Kidney (tissue), 14 donors: ENCODE data around the gene CDYL. TPM values are rescaled to one million over a fixed set of nuclear protein-coding genes. Genes with fewer than 3 reads are reported as not detected.

Experiments
- DNase-seq, 5 donors: peaks; one replicate each; pipeline ENCODE4 v3.0.0-alpha.2; 2013 to 2020
- FAIRE-seq: peaks from 2 replicates; lab custom pipeline; 2012; peaks lifted over from hg19 to GRCh38; lab: Jason Lieb, UNC
- H3K27ac ChIP-seq, 2 donors: one replicate each; pipeline ENCODE4 v1.7.0; 2013; ENCODE audit warnings: low read depth in 2 of 2, low read length in 2 of 2, inconsistent platforms in 1 of 2
- H3K27me3 ChIP-seq: one replicate; pipeline ENCODE4 v1.7.1; 2013; ENCODE audit warnings: low read length, inconsistent platforms; ENCODE audit not compliant: control insufficient read depth, insufficient read depth
- H3K36me3 ChIP-seq, 3 donors: one replicate each; pipeline versions ENCODE4 v1.7.0 to v1.7.1; 2013; ENCODE audit warnings: low read length in 3 of 3, control low read depth in 1 of 3, inconsistent platforms in 1 of 3; ENCODE audit not compliant: insufficient read depth in 3 of 3, control insufficient read depth in 2 of 3
- H3K4me1 ChIP-seq, 3 donors: one replicate each; pipeline versions ENCODE4 v1.7.0 to v1.7.1; 2013; ENCODE audit warnings: low read length in 3 of 3, inconsistent platforms in 1 of 3, low read depth in 1 of 3; ENCODE audit not compliant: control insufficient read depth in 2 of 3, insufficient read depth in 2 of 3
- H3K4me3 ChIP-seq, 3 donors: one replicate each; pipeline versions ENCODE4 v1.7.0 to v1.8.1; 2013; ENCODE audit warnings: low read length in 3 of 3, control low read depth in 1 of 3, inconsistent platforms in 1 of 3
- H3K9ac ChIP-seq, 3 donors: one replicate each; pipeline versions ENCODE4 v1.7.0 to v1.7.1; 2013; ENCODE audit warnings: low read length in 3 of 3, control low read depth in 1 of 3, inconsistent platforms in 1 of 3
- H3K9me3 ChIP-seq, 3 donors: one replicate each; pipeline versions ENCODE4 v1.7.0 to v1.7.1; 2013; ENCODE audit warnings: low read length in 3 of 3, control low read depth in 1 of 3, inconsistent platforms in 1 of 3; ENCODE audit not compliant: control insufficient read depth in 2 of 3, insufficient read depth in 1 of 3
- CTCF ChIP-seq: IDR thresholded peaks from 3 replicates; pipeline ENCODE4 v1.5.1; 2012; ENCODE audit warnings: mild to moderate bottlenecking, moderate library complexity, borderline replicate concordance; ENCODE audit not compliant: insufficient read depth; ENCODE audit errors: extremely low read depth
- intact Hi-C: fragments of 100-400 bp; cut with DNase I; formaldehyde crosslinking; loops from one replicate; pipeline ENCODE4 v1.11.1; 2022
- polyA plus RNA-seq: library from polyadenylated mRNA; stranded (reverse); fragments of 350-450 nt; fragmentation: Illumina TruSeq; extraction: RNeasy Lipid Tissue Mini Kit (QIAGEN cat#74804); gene quantifications from one replicate; pipeline ENCODE4 v1.2.3, GENCODE V29; 2014; ENCODE audit warnings: low read depth, low replicate concordance; ENCODE audit not compliant: insufficient read depth
- total RNA-seq: library from RNA; stranded (reverse); fragmentation: NEBNext Ultra II Directional; extraction: Animal tissue kit (Norgen Biotek cat#: 25700); gene quantifications from one replicate; pipeline ENCODE4 v1.2.1, GENCODE V29; 2021
- donor health status: control.
- donor health status: control.
- donor health status: control.
- donor health status: control.
- donor health status: control.
- donor health status: DM: yes; HTN: yes; CAD: no.
- donor health status: Normal renal cell carcinoma (clear cell type).

CDYL gene
- total and polyA plus RNA-seq, 2 donors from 2014 or later = 7.4 to 46.8 TPM

- peaks cover 2% of the 10 kb centered on the region for H3K27me3 ChIP-seq
- H3K9ac ChIP-seq = peak overlapping the region in 1 of 3 donors; percentile 68
- no peaks in the 10 kb centered on the region for H3K36me3 ChIP-seq
- peaks cover 0 to 6% (median 4%) of the 10 kb centered on the region in 3 donors for H3K4me1 ChIP-seq
- peak in 3 of 5 donors; percentile 79 to 93 (median 87) for DNase-seq
- H3K9me3 ChIP-seq = no peaks in the 10 kb centered on the region
- FAIRE-seq = no peak
- H3K4me3 ChIP-seq = peak overlapping the region; percentile 42 to 75 (median 43)
- peak overlapping the region; percentile 56 to 59 for H3K27ac ChIP-seq
- TF ChIP-seq CTCF = no peak
- intact Hi-C loops = no loop called here
Measured at GRCh38 chr6:4775494-4776130, 592 bp upstream of the CDYL start.

- H3K27me3 ChIP-seq = peaks cover 2% of the 10 kb centered on the region
- no peaks in the 10 kb centered on the region for H3K9me3 ChIP-seq
- H3K4me1 ChIP-seq = peaks cover 0 to 8% (median 4%) of the 10 kb centered on the region in 3 donors
- H3K27ac ChIP-seq = no peak overlapping the region
- FAIRE-seq (no peak), DNase-seq (peak; percentile 63 to 84 (median 69))
- no peaks in the 10 kb centered on the region for H3K36me3 ChIP-seq
- H3K9ac ChIP-seq = peak overlapping the region; percentile 9 to 63 (median 14)
- intact Hi-C loops = no loop called here
- H3K4me3 ChIP-seq = peak overlapping the region; percentile 48 to 79 (median 78)
- no peak for TF ChIP-seq CTCF
Measured at GRCh38 chr6:4776493-4777393, 539 bp downstream of the CDYL start.

GRCh38 chr6:4777394-4777935 is 1.3 kb downstream of the CDYL start:
- Histone ChIP-seq H3K4me3 (peak overlapping the region; percentile 48 to 79 (median 78)), H3K36me3 (no peaks in the 10 kb centered on the region), H3K27me3 (peaks cover 2% of the 10 kb centered on the region), H3K4me1 (peaks cover 0 to 10% (median 8%) of the 10 kb centered on the region in 3 donors), H3K27ac (no peak overlapping the region), H3K9ac (peak overlapping the region; percentile 9 to 63 (median 14)), H3K9me3 (no peaks in the 10 kb centered on the region)
- FAIRE-seq (no peak), DNase-seq (peak in 1 of 5 donors; percentile 20)
- intact Hi-C loops = no loop called here
- no peak for TF ChIP-seq CTCF
